Nephron (organoid): ENCODE results near the gene PPP1R9A.

Experiments used
- H3K27ac Mint-ChIP-seq, 3 experiments: 2 replicates each; pipeline ENCODE4 v1.8.0; 2020; ENCODE audit warnings: mixed read lengths in 3 of 3, mild to moderate bottlenecking in 2 of 3, moderate library complexity in 1 of 3
- H3K27me3 Mint-ChIP-seq: 2 replicates; pipeline ENCODE4 v1.8.0; 2021; ENCODE audit warnings: low read depth, mild to moderate bottlenecking, moderate library complexity, mixed read lengths
- H3K36me3 Mint-ChIP-seq: 2 replicates; pipeline ENCODE4 v1.8.0; 2020; ENCODE audit warnings: low read depth, mixed read lengths
- H3K4me1 Mint-ChIP-seq: 2 replicates; pipeline ENCODE4 v1.8.0; 2020; ENCODE audit warnings: mixed read lengths
- H3K4me3 Mint-ChIP-seq, 3 experiments: 2 replicates each; pipeline ENCODE4 v1.8.0; 2020; ENCODE audit warnings: mild to moderate bottlenecking in 3 of 3, mixed read lengths in 3 of 3, moderate library complexity in 2 of 3
- H3K9me3 Mint-ChIP-seq: 2 replicates; pipeline ENCODE4 v1.8.0; 2020; ENCODE audit warnings: mixed read lengths
- TF ChIP-seq, protein P1 (sequence below), 3 experiments: fragments of 200-600 bp; sonication (generic); IDR thresholded peaks; one replicate each; pipeline ENCODE4 v1.5.0; 2021; ENCODE audit warnings: antibody characterized with exemption in 3 of 3; ENCODE audit not compliant: unreplicated experiment in 3 of 3

The PPP1R9A gene

DNA sequence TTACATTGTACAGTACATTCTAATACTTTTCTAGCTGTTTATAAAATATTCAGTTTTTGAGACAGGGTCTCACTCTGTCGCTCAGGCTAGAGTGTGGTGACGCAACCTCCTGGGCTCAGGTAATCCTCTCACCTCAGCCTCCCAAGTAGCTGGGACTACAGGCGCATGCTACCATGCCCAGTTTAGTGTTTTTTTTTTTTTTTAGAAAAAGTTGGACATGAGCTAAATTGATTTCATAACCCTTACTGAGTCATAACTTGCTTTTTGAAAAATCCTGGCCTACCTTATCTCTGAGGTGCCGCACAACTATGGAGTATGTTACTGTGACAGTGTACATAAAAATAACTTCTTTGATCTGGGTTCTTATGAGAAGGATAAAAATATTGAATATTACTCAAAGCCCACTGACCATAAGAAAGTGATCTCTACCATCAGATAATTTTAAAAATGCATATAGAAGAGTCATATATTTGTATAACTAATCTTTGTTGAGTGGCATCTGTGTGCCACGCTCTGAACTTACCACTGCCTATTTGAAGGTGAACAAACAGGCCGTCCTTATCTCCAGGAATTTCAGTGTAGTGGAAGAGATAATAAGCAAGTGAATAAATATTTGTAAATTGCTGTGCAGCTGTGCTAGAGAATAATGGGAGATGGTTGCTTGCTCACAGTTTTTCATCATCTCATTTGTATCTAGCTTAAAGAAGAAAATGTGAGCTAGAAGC lies 73.2 kb downstream of the PPP1R9A start:
- no peaks in the 10 kb centered on the region for H3K27me3 Mint-ChIP-seq
- peaks cover 6% of the 10 kb centered on the region for H3K36me3 Mint-ChIP-seq
- peaks cover 11% of the 10 kb centered on the region for H3K9me3 Mint-ChIP-seq
- H3K4me1 Mint-ChIP-seq = peaks cover 5% of the 10 kb centered on the region
- H3K27ac Mint-ChIP-seq = no peak overlapping the region
- H3K4me3 Mint-ChIP-seq = no peak overlapping the region
- TF ChIP-seq, protein P1, sequence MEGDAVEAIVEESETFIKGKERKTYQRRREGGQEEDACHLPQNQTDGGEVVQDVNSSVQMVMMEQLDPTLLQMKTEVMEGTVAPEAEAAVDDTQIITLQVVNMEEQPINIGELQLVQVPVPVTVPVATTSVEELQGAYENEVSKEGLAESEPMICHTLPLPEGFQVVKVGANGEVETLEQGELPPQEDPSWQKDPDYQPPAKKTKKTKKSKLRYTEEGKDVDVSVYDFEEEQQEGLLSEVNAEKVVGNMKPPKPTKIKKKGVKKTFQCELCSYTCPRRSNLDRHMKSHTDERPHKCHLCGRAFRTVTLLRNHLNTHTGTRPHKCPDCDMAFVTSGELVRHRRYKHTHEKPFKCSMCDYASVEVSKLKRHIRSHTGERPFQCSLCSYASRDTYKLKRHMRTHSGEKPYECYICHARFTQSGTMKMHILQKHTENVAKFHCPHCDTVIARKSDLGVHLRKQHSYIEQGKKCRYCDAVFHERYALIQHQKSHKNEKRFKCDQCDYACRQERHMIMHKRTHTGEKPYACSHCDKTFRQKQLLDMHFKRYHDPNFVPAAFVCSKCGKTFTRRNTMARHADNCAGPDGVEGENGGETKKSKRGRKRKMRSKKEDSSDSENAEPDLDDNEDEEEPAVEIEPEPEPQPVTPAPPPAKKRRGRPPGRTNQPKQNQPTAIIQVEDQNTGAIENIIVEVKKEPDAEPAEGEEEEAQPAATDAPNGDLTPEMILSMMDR (IDR thresholded peaks at IDR 0.05; ENCODE audit: unreplicated experiment in 3 of 3) = no peak

DNA sequence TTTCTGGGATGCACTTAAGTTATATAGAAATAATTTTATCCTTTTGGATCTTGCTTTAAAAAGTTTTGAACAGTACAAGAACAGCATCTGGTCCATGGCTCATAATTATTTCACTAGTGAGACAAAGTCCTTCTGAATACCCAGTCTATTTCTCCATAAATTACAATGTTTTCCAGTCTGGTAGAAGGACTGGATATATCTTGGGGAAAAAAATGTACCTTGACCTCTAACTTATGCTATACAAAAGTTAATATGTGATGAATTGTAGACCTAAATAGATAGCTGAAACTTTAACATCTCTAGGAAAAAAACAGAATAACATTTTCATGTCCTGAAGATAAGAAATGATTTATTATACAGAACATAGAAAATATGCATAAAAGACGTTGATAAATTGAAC lies 88.5 kb downstream of the PPP1R9A start:
- H3K27ac Mint-ChIP-seq = peak overlapping the region; percentile 28 to 53 (median 36)
- TF ChIP-seq, protein P1 (IDR thresholded peaks at IDR 0.05; ENCODE audit: unreplicated experiment in 3 of 3) = no peak
- no peak overlapping the region for H3K4me3 Mint-ChIP-seq
- H3K36me3 Mint-ChIP-seq = peaks cover 20% of the 10 kb centered on the region
- peaks cover 38% of the 10 kb centered on the region for H3K4me1 Mint-ChIP-seq
- no peaks in the 10 kb centered on the region for H3K27me3 Mint-ChIP-seq
- H3K9me3 Mint-ChIP-seq = peaks cover 16% of the 10 kb centered on the region

DNA sequence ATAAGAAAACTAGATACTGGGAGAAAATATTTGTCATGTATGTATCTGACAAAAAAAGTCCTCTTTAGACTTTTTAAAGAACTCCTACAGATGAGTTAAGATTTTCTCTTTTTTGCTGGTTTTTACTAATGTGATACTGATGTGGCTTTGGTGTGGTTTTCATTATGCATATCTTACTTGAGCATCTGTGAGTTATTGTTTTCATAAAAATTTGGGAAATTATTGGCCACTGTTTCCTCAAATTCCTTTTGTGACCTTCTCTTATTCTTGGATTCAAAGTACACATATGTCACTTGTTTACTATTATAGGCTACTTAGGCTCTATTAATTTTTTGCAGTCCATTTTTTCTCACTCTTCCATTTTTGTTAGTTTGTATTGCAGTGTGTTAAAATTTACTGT lies 89.0 kb downstream of the PPP1R9A start:
- H3K36me3 Mint-ChIP-seq = peaks cover 17% of the 10 kb centered on the region
- H3K4me1 Mint-ChIP-seq = peaks cover 42% of the 10 kb centered on the region
- TF ChIP-seq, protein P1 (IDR thresholded peaks at IDR 0.05; ENCODE audit: unreplicated experiment in 3 of 3) = no peak
- no peaks in the 10 kb centered on the region for H3K27me3 Mint-ChIP-seq
- H3K9me3 Mint-ChIP-seq = peaks cover 12% of the 10 kb centered on the region
- H3K27ac Mint-ChIP-seq = peak overlapping the region; percentile 28 to 53 (median 36)
- no peak overlapping the region for H3K4me3 Mint-ChIP-seq

DNA sequence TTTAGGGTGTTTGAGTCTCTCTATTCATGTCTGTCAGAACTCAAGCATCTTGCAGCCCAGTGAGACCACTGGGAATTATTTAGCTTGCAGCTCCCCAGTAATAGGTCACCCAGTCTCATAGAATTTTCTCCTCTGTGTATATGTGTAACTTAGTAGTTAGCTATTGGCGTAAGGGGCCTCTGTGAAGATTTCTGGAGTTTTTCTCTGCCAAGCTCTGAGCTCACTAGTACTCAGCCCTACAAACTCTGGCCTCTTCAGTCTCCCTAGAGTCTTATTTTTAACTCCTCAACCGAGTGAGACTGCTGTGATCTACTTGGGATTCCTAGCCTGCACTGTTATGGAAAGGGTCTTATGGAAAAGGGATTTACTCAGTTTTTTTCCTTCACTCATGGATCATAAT lies 90.2 kb downstream of the PPP1R9A start:
- Mint-ChIP-seq H3K4me1 (peaks cover 51% of the 10 kb centered on the region), H3K27ac (peak overlapping the region; percentile 75 to 90 (median 82)), H3K36me3 (peaks cover 12% of the 10 kb centered on the region), H3K4me3 (peak overlapping the region in 2 of 3 experiments; percentile 18 to 21), H3K9me3 (peaks cover 9% of the 10 kb centered on the region), H3K27me3 (no peaks in the 10 kb centered on the region)
- TF ChIP-seq, protein P1 (IDR thresholded peaks at IDR 0.05; ENCODE audit: unreplicated experiment in 3 of 3) = no peak

DNA sequence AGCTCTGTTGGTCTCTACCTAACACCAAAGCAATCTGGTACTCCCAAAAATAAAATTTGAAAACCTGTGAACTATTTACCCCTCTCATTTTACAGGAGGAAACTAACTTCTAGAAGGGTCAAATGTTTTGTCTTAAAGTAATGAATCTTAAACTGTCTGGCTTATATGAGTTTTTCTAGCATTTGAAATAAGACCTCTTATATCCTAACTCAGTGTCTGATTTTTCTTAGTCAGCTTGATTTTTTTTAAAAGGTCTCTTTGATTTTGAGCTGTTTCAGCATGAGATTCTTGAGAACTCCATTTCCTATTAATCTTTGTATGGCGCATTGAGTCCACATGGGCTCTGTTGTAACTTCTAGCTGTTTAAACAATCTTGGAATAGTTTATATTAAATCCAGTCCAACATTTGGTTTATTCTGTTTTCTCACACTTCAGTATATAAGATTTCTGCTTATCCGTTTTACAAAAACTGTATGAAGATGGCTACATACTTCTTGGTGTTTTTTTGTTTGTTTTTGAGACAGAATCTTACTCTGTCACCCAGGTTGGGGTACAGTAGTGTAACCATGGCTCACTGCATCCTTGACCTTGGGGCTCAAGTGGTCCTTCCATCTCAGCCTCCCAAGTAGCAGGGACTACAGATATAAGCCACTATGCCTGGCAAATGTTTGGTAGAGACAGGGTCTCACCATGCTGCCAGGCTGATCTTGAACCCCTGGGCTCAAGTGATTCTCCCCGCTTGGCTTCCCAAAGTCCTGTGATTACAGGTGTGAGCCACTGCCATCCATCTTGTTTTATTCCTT lies 91.1 kb downstream of the PPP1R9A start:
- Mint-ChIP-seq H3K4me1 (peaks cover 51% of the 10 kb centered on the region), H3K36me3 (peaks cover 12% of the 10 kb centered on the region), H3K9me3 (peaks cover 9% of the 10 kb centered on the region), H3K27me3 (no peaks in the 10 kb centered on the region), H3K4me3 (no peak overlapping the region), H3K27ac (peak overlapping the region; percentile 75 to 90 (median 82))
- TF ChIP-seq, protein P1 (IDR thresholded peaks at IDR 0.05; ENCODE audit: unreplicated experiment in 3 of 3) = no peak
